GM19452 (cell line): ENCODE data around the gene CLCN3.
A peak's percentile ranks its signal among the peaks of the same experiment; 100 is the strongest.
"Not testable (repeated sequence)": the region's sequence is repeated elsewhere in the genome, so short reads cannot be mapped to it uniquely, and the experiment has no call there.

ENCODE experiments used
- ATAC-seq: cut with Tn5 transposase; IDR thresholded peaks from one replicate; pipeline ENCODE4 v1.9.1; 2021; ENCODE audit not compliant: unreplicated experiment

The CLCN3 gene

DNA sequence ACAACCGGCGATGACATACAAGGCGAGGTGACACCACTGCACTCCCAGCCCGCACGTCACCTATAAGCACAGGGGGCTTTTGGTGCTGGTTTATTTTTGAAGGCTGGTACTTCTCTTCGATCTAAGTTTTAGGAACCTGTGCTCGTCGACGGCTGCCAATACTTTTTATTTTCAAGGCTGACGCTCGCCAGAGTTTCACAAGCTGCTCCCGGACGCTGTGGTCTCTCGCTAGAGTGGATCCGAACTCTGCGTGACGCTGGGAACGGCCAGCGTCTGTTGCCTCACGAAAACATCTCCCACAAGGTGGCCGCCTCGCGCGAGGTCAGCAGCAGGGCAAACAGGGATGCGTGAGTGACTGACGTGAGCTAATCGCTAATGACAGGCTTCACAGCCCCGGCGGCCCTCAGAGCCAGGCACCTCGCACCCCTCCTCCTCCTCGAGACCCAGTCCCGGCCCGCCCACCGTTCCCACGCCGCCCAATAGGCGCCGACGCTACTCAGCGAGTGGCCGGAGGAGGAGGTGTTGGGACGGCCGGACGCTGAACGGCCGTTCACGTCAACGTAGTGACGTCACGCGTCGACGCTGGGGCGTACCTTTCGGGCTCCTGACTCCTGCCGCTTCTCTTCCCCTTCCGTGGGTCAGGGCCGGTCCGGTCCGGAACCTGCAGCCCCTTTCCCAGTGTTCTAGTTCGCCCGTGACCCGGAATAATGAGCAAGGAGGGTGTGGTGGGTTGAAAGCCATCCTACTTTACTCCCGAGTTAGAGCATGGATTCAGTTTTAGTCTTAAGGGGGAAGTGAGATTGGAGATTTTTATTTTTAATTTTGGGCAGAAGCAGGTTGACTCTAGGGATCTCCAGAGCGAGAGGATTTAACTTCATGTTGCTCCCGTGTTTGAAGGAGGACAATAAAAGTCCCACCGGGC lies at the start of gene CLCN3:
CLCN3 (plus strand) TSS at position 621 of the 922 bp plus-strand sequence. CDS start 15,351 bp downstream, outside the sequence.
- ATAC-seq, result peak; percentile 93

DNA sequence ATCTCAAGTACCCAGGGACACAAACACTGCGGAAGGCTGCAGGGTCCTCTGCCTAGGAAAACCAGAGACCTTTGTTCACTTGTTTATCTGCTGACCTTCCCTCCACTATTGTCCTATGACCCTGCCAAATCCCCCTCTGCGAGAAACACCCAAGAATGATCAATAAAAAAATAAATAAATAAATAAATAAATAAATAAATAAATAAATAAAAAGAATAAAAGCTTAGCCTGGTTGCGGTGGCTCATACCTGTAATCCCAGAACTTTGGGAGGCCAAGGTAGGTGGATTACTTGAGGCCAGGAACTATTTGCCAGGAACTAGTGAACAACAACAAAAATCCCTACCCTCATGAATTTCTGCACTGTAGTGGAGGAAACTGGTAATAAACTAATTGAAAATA lies 49.4 kb upstream of the CLCN3 start:
- not testable (repeated sequence) for ATAC-seq

DNA sequence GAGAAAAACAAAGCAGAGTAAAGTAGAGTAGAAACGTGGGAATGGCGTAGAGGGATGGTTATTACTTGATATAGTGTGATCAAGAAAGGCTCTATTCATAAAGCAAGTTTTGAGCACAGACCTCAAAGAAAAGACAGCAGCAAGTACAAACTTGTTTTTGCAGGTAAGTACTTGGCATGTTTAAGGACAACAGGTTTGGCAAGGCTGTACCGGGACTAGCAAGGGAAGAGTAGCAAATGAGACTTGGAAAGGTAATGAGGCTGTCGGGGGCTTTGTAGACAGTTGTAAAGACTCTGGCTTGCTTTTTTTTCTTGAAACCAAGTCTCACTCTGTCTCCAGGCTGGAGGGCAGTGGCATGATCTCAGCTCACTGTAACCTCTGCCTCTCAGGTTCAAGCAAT lies 48.9 kb upstream of the CLCN3 start:
- ATAC-seq, result no peak

DNA sequence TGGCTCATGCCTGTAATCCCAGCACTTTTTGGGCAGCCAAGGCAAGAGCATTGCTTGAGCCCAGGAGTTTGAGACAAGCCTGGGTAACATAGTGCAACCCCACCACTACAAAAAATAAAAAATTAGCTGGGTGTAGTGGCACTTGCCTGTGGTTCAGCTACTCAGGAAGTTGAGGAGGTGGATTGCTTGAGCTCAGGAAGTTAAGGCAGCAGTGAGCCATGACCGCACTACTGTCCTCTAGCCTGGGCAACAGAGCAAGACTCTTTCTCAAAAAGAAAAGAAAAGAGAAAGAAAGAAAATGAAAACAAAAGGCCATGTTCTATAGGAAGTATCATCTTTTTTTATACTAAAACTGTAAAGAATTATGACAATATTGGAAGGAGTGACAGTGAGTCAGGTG lies 46.5 kb upstream of the CLCN3 start:
- no peak for ATAC-seq

DNA sequence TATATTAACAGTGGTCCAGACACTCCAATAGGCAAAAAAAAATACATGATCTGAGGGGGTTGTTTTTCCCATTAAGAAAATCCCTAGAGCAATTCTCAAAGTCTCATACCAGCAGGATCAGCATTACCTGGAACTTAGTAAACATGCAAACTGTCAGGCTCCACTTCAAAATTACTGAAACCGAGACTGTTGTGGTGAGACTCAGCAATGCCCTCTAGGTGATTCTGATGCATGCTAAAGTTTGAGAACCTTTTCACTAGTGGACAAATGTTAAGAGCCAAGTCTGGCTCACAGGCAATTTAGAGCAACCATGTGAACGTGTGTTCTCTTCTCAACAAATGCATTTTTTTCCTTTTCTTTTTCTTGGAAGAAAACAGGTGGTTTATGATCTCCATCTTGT lies 38.2 kb upstream of the CLCN3 start:
- peak; percentile 88 for ATAC-seq

DNA sequence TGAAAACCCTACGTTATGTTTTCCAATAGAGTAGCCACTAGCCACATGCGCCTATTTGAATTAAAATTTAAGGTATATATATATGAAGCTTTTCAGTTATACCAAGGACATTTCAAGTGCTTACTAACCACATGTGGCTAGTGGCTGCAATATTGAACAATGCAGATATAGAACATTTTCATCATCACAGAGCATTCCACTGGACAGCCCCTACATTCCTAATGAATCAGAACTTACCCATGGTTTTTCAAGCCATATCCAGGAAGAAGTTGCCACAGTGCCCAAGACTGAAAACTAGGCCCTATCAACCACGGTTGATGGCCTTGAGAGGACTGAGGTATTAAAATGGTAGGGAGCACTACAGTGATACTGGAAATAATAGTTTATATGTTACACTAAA lies 37.7 kb upstream of the CLCN3 start:
- no peak for ATAC-seq

DNA sequence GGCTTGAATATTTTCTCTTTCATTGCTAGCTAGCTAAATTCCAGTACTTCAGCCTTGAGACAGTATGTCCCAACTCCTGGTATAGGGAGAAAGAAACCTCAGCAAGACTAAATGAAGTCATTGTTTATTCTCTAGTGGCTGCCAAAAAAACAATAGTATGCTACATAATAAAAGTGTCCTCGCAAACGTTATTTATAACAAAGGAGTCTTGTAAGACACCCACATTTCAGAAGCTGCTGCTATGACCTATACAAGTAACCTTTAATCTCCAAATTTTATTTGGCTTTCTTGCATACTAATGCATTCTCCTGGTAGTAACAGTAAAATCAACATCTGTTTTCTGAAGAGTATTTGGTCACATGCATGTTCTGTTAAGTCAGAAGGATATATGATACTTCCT lies 36.8 kb upstream of the CLCN3 start:
- ATAC-seq, result no peak

DNA sequence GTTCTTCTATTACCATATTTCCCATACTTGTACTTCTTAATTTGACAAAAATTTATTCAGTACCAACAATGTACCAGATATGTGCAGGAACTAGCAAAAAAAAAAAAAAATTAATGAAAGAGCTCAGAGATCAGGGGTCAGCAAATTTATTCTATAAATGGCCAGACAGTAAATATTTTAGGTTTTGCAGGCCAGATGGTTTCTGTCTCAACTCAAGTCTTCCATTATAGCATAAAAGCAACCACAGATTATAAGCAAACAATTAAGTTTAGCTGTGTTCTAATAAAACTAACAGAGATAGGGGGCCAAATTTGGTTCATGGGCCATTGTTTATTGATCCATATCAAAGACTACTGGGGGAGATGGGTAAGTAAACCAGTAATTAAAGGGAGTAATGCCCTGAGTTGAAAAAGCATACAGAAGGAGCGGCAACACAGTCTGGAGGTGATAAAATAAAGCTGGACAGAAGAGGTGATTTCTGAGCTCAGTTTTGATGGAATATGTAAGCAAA lies 27.3 kb upstream of the CLCN3 start:
- ATAC-seq, result no peak

DNA sequence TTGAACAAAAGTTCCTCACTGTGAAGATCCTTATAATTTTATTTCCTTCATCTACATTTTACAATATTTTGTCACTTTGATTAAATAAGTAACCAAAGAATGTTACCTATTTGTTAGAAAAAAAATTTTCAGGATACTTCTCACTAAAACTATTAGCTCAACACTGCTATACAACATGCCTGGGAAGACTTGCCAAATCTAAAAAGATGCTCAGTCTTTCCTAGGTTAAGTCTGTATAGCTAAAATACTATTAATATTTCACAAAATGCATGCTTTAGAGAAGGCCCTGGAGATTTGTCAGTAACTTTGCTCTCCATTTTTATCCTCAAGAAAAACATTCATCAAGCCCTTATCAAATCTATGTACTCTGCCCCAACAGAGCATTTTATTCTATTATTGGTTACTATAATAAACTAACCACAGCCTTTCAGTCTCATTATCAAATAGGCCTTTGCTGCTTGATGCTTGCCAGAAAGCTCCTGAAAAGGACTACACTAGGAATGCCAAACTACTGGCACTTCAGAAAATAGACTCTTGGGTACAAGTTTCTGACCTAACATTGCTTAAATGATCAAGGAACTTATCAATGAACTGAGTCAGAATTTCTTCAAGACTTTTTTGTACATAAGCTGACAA lies 25.7 kb upstream of the CLCN3 start:
- ATAC-seq, result no peak

DNA sequence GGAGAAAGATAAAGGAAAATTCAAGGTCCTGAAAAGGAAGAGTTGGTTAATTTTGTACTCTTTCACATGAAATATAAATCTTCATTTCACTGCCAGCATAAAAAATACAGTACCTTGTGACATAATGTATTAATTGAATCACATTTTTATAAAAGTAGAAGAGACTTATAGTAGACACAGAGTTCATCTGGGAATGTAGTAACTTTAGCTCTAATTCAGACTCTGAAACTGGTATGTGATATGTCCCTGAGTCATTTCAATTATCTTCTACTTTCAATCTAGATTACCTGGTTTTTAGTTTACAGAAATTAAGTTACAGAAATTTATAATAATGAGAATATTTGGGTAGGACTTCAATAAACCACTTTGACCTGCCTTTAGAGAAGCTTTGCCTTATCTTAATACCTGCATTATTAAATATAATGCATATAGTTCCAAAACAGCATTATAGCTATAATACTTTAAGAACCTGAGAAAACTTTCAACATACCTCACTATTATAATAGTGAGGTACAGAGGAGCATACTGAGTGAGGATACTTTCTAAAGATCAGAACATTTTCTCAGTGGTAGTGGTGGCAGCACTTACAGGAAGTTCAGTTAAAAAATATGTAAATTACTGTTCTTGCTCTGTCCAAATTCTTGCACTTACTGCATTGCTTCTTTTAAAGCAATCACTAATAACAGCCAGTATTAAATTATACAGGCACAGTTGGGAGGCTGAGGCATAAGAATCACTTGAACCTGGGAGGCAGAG lies 19.2 kb upstream of the CLCN3 start:
- no peak for ATAC-seq

DNA sequence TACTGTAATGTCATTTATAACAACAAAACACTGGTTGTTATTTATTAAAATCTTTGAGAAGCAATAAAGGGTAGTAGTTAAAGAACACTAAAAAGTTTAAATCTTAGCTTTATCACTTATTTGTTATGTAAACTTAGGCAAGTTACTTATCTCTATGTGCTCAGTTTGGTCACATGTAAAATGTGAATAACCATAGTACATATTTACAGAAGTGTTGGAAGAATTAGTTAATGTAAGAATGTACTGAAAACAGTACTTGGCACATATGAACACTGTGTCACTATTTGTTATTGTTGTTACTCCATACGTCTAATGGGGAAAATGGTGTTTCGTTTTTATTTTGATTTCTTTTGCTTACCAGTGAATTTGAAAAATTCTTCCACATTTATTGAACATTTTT lies 17.1 kb upstream of the CLCN3 start:
- no peak for ATAC-seq

DNA sequence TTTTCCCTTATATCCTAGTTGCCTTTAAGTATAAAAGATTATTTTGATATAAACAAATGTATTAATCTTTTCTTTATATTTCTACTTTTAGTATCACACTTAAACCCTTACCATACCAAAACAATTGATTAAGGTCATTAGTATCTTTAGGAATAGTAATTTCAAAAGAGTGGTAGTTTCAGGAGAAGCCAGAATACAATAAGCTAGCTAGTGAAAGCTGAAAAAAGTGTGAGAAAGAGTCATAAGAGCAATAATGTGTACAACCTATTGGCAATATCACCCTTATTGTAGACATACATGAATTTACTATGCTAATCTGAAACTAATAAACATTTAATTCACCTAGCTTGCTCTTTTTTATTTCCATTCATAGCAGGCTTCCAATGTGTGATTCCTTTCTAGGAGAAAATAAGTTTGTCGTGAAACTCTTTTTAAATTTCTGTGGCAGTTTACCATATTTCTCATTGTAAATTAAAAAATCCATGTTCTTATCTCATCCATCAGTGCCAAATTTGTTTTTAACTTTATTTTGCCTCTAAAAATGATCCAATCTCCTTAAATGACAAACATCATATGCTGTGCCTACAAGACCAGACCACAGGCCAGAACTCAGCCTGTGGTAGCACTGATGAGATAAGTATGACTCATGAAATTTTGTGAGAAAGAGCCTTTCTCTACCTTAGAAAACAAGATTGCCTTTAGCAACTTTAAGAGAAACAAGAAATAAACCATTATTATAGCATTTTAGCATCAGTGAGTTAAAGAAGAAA lies 16.1 kb upstream of the CLCN3 start:
- ATAC-seq, result peak; percentile 70

DNA sequence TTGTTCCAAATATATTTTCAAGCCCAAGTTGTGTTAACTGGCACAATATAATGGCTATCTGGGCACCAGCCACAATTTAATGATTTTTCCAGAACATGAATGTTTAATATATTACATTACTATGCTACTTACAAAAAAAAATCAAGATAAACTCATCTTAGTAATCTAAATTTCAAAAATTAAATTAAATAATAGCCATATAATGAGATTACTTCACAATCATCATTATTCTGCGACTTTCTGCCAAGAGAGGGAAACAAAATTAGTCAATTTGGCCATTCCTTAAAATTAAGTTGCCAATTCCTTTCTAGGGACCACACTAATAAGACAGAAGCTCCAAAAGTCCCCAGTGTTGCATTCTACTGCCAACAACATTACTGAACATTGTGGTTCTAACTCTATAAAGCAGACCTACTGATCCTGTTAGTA lies 15.5 kb upstream of the CLCN3 start:
- ATAC-seq, result no peak

DNA sequence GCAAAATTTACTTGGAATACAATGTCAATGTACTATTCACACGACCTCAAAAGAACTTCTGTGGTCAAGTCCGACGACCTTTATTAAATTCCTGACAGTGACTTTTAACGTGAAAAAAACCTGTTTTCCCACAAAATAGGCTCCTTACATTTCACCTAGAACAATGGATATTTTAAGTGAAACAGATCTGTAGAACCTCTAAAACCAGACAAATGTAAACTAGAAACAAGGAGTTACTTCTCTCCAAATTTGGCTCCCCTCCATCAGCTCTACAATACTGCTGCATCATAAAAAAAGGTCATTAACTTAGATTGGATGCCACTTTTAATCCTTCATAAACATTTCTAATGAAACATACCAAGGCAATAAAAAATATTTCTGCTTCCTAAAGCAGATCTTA lies 9.2 kb upstream of the CLCN3 start:
- ATAC-seq, result no peak

DNA sequence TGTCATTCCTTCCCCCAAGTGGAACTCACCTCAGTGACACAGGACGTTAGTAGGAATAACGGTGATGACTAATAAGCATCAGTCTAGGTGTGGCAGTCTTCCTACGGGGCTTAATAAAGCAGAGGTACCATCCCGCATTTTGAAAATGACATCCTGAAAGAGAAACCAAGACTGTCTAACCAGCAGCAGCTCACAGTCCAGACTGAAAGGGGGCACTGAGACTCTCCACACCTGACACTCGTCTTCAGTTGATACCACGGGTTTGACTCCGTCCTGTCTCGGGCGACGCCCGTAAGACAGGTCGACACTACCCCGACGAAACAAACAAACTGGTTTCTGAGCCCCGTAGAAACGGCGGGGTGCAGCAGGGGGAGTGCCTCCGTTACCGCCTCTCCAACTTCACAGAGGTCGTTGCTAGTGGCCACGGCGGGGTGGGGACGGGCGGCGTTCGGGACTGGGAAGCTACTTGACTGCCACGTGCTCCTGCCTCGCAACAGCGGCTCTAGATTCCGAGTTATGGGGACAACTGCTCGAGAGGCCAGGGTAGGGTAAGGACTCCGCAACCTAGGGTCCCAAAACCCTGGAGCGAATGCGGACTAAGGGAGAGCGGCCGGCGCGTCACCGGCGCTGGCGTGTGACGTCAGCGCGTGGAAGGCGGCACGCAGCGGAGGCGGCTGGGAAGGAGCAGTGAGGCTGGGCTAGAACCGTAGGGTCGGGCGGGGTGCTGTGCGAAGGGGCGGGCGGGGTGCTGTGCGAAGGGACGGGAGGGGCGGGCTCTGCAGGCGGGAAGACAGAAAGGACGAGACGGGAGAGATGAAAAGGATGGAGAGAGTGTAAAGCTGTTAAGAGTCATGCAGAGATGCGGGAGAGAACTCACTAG lies 8.1 kb upstream of the CLCN3 start, which contains the start of gene NEK1:
NEK1 (minus strand) TSS at position 593 of the 880 bp plus-strand sequence. CDS start 9,953 bp downstream, outside the sequence.
- peak; percentile 91 for ATAC-seq

DNA sequence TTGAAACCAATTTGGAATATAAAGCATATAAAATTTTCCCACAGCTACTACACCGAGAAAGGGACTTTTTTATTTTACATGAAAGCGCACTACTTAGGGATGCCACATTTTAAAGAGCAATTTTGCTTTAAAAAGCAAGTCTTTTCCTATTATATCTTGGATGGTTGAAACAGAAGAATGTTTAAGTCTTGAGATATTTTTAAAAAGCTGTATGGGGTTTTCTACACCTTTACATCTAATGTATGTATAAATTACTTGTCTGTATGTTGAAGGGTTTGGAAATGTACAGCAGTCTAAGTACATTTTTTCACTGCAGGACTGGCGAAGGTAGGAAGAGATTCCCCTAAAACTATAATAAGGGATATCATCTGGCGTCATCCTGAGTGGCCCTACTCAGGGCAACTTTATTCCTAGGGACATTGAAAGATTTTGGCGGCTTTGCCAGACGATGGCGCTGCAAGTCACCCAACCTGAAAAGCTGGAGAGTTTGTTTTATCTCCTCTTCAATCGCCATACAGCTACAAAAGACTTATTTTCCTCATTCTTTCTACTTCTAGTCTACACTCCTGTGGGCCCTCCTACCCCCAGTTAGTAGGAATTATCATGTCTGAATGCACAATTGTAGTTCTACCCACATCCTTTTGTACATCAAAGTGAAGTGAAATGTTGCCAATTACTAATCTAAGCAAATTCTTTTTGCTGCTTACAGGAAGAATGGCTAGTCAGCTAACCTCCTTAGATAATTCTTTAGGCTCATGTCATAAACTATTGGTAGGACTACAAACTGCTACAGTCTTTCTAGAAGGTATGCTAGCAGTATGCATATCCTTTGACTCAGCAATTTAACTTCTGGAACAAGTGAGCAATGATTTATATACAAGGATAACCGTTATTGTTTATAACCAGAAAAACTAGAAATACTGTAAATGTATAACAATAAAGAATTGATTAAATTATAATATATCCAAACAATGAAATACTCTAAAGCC lies 7.2 kb upstream of the CLCN3 start:
- peak; percentile 47 for ATAC-seq

DNA sequence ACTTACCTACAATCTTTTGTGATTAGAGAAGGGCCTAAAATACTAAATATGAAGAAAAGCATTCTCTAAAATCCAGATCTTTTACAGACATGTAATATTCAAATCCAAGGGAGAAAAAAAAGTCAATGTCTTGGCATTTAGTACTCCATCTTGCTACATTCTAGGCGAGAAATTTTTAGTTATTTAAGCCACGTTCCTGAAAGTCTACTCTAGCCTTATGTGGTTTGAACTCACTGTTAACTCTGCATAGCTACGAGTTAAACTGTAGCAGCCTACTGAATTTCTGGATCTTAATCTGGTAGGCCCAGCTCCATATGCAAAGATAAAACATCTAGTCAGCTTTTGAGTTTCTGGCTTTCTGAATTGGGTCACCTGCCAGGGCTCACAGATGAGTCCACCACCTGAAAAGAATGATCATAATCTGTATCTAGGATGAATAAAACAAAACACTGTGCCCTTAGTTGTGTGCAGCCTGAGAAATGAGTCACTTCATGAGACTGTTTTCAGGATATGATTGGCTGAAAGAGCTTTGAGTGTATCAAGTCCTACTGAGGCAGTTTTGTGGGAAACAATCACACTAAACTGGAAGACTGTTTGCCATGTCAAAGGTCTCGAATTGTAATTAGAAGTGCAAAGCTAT lies 4.8 kb upstream of the CLCN3 start:
- ATAC-seq, result no peak

DNA sequence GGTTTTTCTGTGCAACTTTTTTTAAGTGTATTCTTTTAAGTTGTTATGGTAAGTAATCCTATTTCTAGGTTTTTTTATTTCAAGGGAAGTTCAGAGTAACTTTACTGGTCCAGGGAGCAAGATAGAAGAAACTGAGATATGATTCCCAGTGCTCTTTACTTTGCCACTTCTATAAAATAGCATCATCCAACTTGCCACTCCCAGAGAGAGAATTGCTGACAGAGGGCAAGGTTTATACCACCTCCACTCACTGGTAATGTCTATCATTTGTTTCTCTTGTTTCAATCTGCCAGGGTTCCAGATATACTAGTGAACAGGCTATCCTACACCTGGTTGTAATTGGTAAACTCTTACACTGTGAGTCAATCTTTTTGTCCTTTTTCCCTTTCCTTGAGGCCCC lies 3.5 kb upstream of the CLCN3 start:
- no peak for ATAC-seq
